K562 (cell line): ENCODE measurements around the gene CBL. TPM values are rescaled to one million over a fixed set of nuclear protein-coding genes. Genes with fewer than 3 reads are reported as not detected.
A peak's percentile ranks its signal among the peaks of the same experiment; 100 is the strongest.

ENCODE experiments used
- ATAC-seq: fragments of 200-7000 bp; cut with Tn5 transposase; 3 replicates; pipeline ENCODE4 v1.9.1; 2020; ENCODE audit warnings: moderate library complexity
- BruUV-seq: library from RNA; stranded (reverse); fragments of 400-500 nt; replicated peaks from 2 replicates; lab custom pipeline; 2021; lab: Mats Ljungman, UMichigan
- CTCF ChIA-PET: fragments of 300-600 bp; formaldehyde crosslinking; extraction: SDS; loops from one replicate; lab custom pipeline; 2021; ENCODE audit warnings: low intra/inter-chr PET ratio; lab: Yijun Ruan, JAX
- POLR2A ChIA-PET: fragments of 300-600, 350-650 bp; sonication (Branson Sonifier 250); formaldehyde crosslinking; extraction: SDS; loops from one replicate; lab custom pipeline; 2021; ENCODE audit warnings: antibody characterized with exemption, inconsistent platforms; lab: Yijun Ruan, JAX
- DNase-seq, 4 experiments: peaks; one replicate each; pipeline versions ENCODE4 v3.0.0 to v3.0.0-alpha.2; 2011 to 2018; ENCODE audit warnings: low spot score in 3 of 4, mixed read lengths in 3 of 4; ENCODE audit errors: extremely low read depth in 1 of 4
- FAIRE-seq: peaks from 2 replicates; lab custom pipeline; 2011; peaks lifted over from hg19 to GRCh38; lab: Jason Lieb, UNC
- H2AFZ ChIP-seq: 2 replicates; pipeline ENCODE4 v1.6.0; 2011; ENCODE audit warnings: low read depth, low read length, control low read depth, inconsistent platforms
- H3K27ac ChIP-seq: fragments of 200-600 bp; 3 replicates; pipeline ENCODE4 v1.8.0; 2011; ENCODE audit warnings: low read depth, mild to moderate bottlenecking, control low read depth, inconsistent platforms, low read length, moderate library complexity, mixed read lengths; ENCODE audit errors: extremely low read depth
- H3K27me3 ChIP-seq, 2 experiments: fragments of 300-600 bp in 1 of 2; 2 replicates in 1 of 2; 3 replicates in 1 of 2; pipeline versions ENCODE4 v1.6.0 to v1.8.0; 2011; ENCODE audit warnings: inconsistent platforms in 2 of 2, low read length in 2 of 2, mild to moderate bottlenecking in 1 of 2, mixed read lengths in 1 of 2, moderate library complexity in 1 of 2; ENCODE audit not compliant: control insufficient read depth in 2 of 2, insufficient read depth in 2 of 2
- H3K36me3 ChIP-seq: fragments of 300-600 bp; 3 replicates; pipeline ENCODE4 v1.8.0; 2011; ENCODE audit warnings: mild to moderate bottlenecking, low read length, inconsistent platforms; ENCODE audit not compliant: control insufficient read depth, insufficient read depth
- H3K4me1 ChIP-seq, 2 experiments: fragments of 200-600 bp in 1 of 2; replicated peaks in 1 of 2; 2 replicates in 1 of 2; 3 replicates in 1 of 2; pipeline versions ENCODE4 v1.5.1 to v1.8.0; 2011; ENCODE audit warnings: inconsistent platforms in 2 of 2, low read length in 2 of 2, mild to moderate bottlenecking in 1 of 2, mixed read lengths in 1 of 2, moderate library complexity in 1 of 2; ENCODE audit not compliant: control insufficient read depth in 2 of 2, insufficient read depth in 2 of 2
- H3K4me2 ChIP-seq: 2 replicates; pipeline ENCODE4 v1.6.1; 2011; ENCODE audit warnings: low read length, control low read depth, inconsistent platforms, mixed read lengths; ENCODE audit not compliant: insufficient read depth
- H3K4me3 ChIP-seq: fragments of 200-600 bp; sonication (generic), shearing (Covaris generic); 2 replicates; pipeline ENCODE4 v1.5.1; 2016; ENCODE audit warnings: control low read depth, inconsistent platforms
- H3K79me2 ChIP-seq: fragments of 200-600 bp; 3 replicates; pipeline ENCODE4 v1.8.0; 2011; ENCODE audit warnings: low read length, inconsistent platforms; ENCODE audit not compliant: control insufficient read depth, insufficient read depth
- H3K9ac ChIP-seq, 2 experiments: 2 replicates each; pipeline versions ENCODE4 v1.6.0 to v1.6.1; 2011; ENCODE audit warnings: low read depth in 2 of 2, low read length in 2 of 2, control low read depth in 1 of 2, inconsistent platforms in 1 of 2, mild to moderate bottlenecking in 1 of 2, mixed read lengths in 1 of 2; ENCODE audit not compliant: insufficient read depth in 1 of 2
- H3K9me1 ChIP-seq: one replicate; pipeline ENCODE4 v1.6.0; 2011; ENCODE audit warnings: inconsistent platforms, mild to moderate bottlenecking, low read length, moderate library complexity; ENCODE audit not compliant: control insufficient read depth, insufficient read depth
- H3K9me3 ChIP-seq: replicated peaks from 2 replicates; pipeline ENCODE4 v1.5.1; 2011; ENCODE audit warnings: low read depth, low read length, inconsistent platforms; ENCODE audit not compliant: control insufficient read depth, insufficient read depth
- H4K20me1 ChIP-seq: replicated peaks from 2 replicates; pipeline ENCODE4 v1.6.1; 2011; ENCODE audit warnings: low read length, inconsistent platforms, mixed read lengths; ENCODE audit not compliant: control insufficient read depth, insufficient read depth
- ARID2 ChIP-seq: fragments of 450-650 bp; IDR thresholded peaks from 2 replicates; pipeline ENCODE4 v1.6.1; 2017; ENCODE audit warnings: antibody characterized with exemption, mild to moderate bottlenecking
- ATF3 ChIP-seq, 2 experiments: fragments of 450-650 bp in 1 of 2; sonication (generic) in 1 of 2; formaldehyde crosslinking in 1 of 2; IDR thresholded peaks in 1 of 2; conservative IDR thresholded peaks in 1 of 2; 2 replicates each; pipeline versions ENCODE4 v1.6.1 to v1.8.1; 2016 to 2023; ENCODE audit warnings: mild to moderate bottlenecking in 2 of 2, moderate library complexity in 2 of 2, inconsistent platforms in 1 of 2, missing genetic modification reagents in 1 of 2
- ESRRA ChIP-seq: fragments of 450-650 bp; IDR thresholded peaks from 2 replicates; pipeline ENCODE4 v1.6.1; 2014; ENCODE audit warnings: low read depth, mild to moderate bottlenecking, moderate library complexity, borderline replicate concordance
- GABPB1 ChIP-seq: sonication (generic); formaldehyde crosslinking; IDR thresholded peaks from 2 replicates; pipeline ENCODE4 v1.8.0; 2022; ENCODE audit warnings: mild to moderate bottlenecking, missing genetic modification reagents
- ILF3 ChIP-seq: fragments of 450-650 bp; IDR thresholded peaks from 2 replicates; pipeline ENCODE4 v1.6.1; 2018; ENCODE audit warnings: antibody characterized with exemption, mild to moderate bottlenecking, moderate library complexity, borderline replicate concordance
- KAT7 ChIP-seq: sonication (generic); formaldehyde crosslinking; IDR thresholded peaks from 2 replicates; pipeline ENCODE4 v1.8.0; 2022; ENCODE audit warnings: missing genetic modification reagents, mild to moderate bottlenecking, borderline replicate concordance
- KLF10 ChIP-seq: fragments of 250-450 bp; sonication (Bioruptor Pico); IDR thresholded peaks from 2 replicates; pipeline ENCODE4 v1.6.1; 2021; ENCODE audit warnings: matching md5 sums
- PHF21A ChIP-seq: fragments of 450-650 bp; IDR thresholded peaks from 2 replicates; pipeline ENCODE4 v1.6.1; 2017; ENCODE audit warnings: low read depth, borderline replicate concordance
- SMAD4 ChIP-seq: fragments of 250-450 bp; sonication (Bioruptor Pico); conservative IDR thresholded peaks from 2 replicates; pipeline ENCODE4 v1.8.0; 2021; ENCODE audit warnings: inconsistent platforms, mild to moderate bottlenecking, moderate library complexity
- SP1 ChIP-seq: sonication (generic); formaldehyde crosslinking; IDR thresholded peaks from 2 replicates; pipeline ENCODE4 v1.8.1; 2022; ENCODE audit warnings: mild to moderate bottlenecking, missing genetic modification reagents
- STAT5B ChIP-seq: fragments of 250-450 bp; sonication (Bioruptor Pico); IDR thresholded peaks from 2 replicates; pipeline ENCODE4 v1.8.0; 2021; ENCODE audit warnings: mild to moderate bottlenecking, inconsistent platforms
- XRCC5 ChIP-seq: fragments of 200-400 bp; formaldehyde crosslinking; IDR thresholded peaks from 2 replicates; pipeline ENCODE4 v1.6.1; 2017; ENCODE audit warnings: low read depth, mild to moderate bottlenecking, low read length
- ZNF77 ChIP-seq: fragments of 250-450 bp; sonication (Bioruptor Pico); IDR thresholded peaks from 2 replicates; pipeline ENCODE4 v1.5.0; 2020
- WGBS: fragments of 100-300 bp; shearing (Covaris generic); methylation state at CpG from one replicate; pipeline ENCODE4 v1.1.6; 2016; ENCODE audit warnings: low coverage, mixed read lengths; ENCODE audit not compliant: insufficient coverage; ENCODE audit errors: missing lambda C conversion rate; 5-methylcytosine and 5-hydroxymethylcytosine counted together
- in situ Hi-C: fragments of 300-500 bp; cut with MboI; formaldehyde crosslinking; loops from 4 replicates; pipeline ENCODE4 v1.15.0; 2018; ENCODE audit warnings: inconsistent platforms, mixed read lengths
- intact Hi-C: fragments of 100-400 bp; cut with micrococcal nuclease; formaldehyde crosslinking; loops from 2 replicates; pipeline ENCODE4 v1.14.2; 2022
- polyA plus RNA-seq, 8 experiments: library from polyadenylated mRNA; depleted of rRNA in 4 of 8; stranded (reverse) in 5 of 8; unstranded in 3 of 8; fragments of >200 nt; fragmentation: Nextera tagmentation in 2 of 8; fragmentation: Illumina TruSeq in 1 of 8; extraction: Ambion mirVana in 2 of 8; extraction: Trizol in 1 of 8; gene quantifications; 2 replicates each; pipeline versions ENCODE4 v1.2.1 to v1.2.3, GENCODE V29; 2011 to 2014; ENCODE audit warnings: inconsistent platforms in 1 of 8, missing spikeins in 1 of 8
- total RNA-seq, 7 experiments: library from RNA; depleted of rRNA in 6 of 7; stranded (reverse); fragments of >200 nt in 6 of 7; fragmentation: Illumina TruSeq in 2 of 7; extraction: Trizol in 2 of 7; gene quantifications; 2 replicates each; pipeline versions ENCODE4 v1.2.1 to v1.2.3, GENCODE V29; 2011 to 2021; ENCODE audit warnings: low replicate concordance in 1 of 7

CBL gene
- total and polyA plus RNA-seq, 9 of the 15 experiments (the other 6 are each of a cell fraction or from before 2014, with no cell fraction given): 3.2 to 24.9 (median 9.9) TPM

- ChIA-PET POLR2A (interaction anchor here (0.5 to 2.6 kb wide), 7 partner anchors 11 to 294 kb away, joined by 3 to 14 read pairs (median 4); partner anchors contain the start of gene RNF26), CTCF (interaction anchor here (0.6 to 1.5 kb wide), 4 partner anchors 152 to 661 kb away, joined by 3 to 5 read pairs (median 4); no protein-coding TSS in a partner anchor)
- intact Hi-C loops (loop anchor here (2.0 to 5.0 kb wide), 3 partner anchors 52 to 396 kb away; partner anchors contain the start of gene BCL9L), in situ Hi-C loops (no loop called here)
- Histone ChIP-seq H3K9me1 (no peaks in the 10 kb centered on the region), H4K20me1 (no peaks in the 10 kb centered on the region), H3K79me2 (peaks cover 4% of the 10 kb centered on the region; the same call in 2 of the 3 replicates), H3K9me3 (no peaks in the 10 kb centered on the region), H3K4me3 (no peak overlapping the region), H3K36me3 (no peaks in the 10 kb centered on the region), H2AFZ (peak overlapping the region; percentile 63; the same call in 1 of the 2 replicates), H3K27me3 (no peaks in the 10 kb centered on the region; a peak in 1 of 5 replicates), H3K4me2 (no peak overlapping the region), H3K27ac (no peak overlapping the region), H3K9ac (no peak overlapping the region), H3K4me1 (peaks cover 32 to 46% of the 10 kb centered on the region in 2 experiments)
- TF ChIP-seq KAT7 (CRISPR knock-in tag) (0 out of 2 replicates have a peak, but pooled peaks have one; percentile 42), KLF10 (CRISPR knock-in tag) (no peak)
- FAIRE-seq: no peak
- BruUV-seq: no TSS peak
- WGBS: 81% methylated on average over 14 of the region's 20 CpGs
- no peak for ATAC-seq
- no peak for DNase-seq
These were observed 116.9 kb downstream of the CBL start for GRCh38 chr11:119322921-119323531.

DNA sequence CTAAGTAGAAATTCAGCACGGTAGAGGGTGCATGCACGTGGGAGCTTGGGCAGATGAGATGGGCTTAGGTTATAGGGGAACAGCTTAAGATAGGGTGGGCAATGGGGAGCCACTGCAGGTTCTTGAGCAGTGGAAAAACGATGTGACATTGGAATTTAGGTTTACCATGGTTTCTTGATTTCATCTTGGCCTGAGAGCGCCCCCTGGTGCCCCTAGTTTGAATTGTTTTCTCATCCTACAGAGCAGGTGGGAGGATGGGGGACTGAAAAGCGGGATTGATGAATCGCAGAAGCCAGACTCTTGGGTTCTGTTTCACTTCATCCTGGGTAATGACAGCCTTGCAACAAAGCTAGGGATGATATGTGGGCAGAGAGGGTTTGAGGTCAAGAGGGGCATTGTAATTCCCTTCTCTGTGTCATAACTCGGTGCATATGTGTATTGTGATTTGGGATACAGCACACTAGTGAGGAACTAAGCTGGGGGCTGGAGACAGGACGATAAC, 117.4 kb downstream of the CBL start:
- intact Hi-C loops (loop anchor here (2.0 to 5.0 kb wide), 3 partner anchors 51 to 396 kb away; partner anchors contain the start of gene BCL9L), in situ Hi-C loops (no loop called here)
- no peak overlapping the region for H2AFZ ChIP-seq
- DNase-seq (peak; percentile 56 to 86 (median 62)), FAIRE-seq (peak; percentile 90), ATAC-seq (no peak)
- no peak overlapping the region for H3K4me3 ChIP-seq
- no peaks in the 10 kb centered on the region for H3K9me1 ChIP-seq
- H3K36me3 ChIP-seq: no peaks in the 10 kb centered on the region
- ChIA-PET CTCF (interaction anchor here (0.5 to 1.5 kb wide), 5 partner anchors 151 to 417 kb away, joined by 3 to 5 read pairs (median 3); partner anchors contain the start of gene C2CD2L), POLR2A (interaction anchor here (0.5 to 1.7 kb wide), 6 partner anchors 15 to 412 kb away, joined by 3 to 4 read pairs (median 4); no protein-coding TSS in a partner anchor)
- peaks cover 4% of the 10 kb centered on the region; the same call in 2 of the 3 replicates for H3K79me2 ChIP-seq
- no peak overlapping the region; the same call in 1 of the 2 replicates for H3K4me2 ChIP-seq
- no TSS peak for BruUV-seq
- H3K27ac ChIP-seq: no peak overlapping the region
- WGBS: 7% methylated on average over 8 of the region's 8 CpGs
- H3K27me3 ChIP-seq: no peaks in the 10 kb centered on the region; a peak in 1 of 5 replicates
- H4K20me1 ChIP-seq: no peaks in the 10 kb centered on the region
- no peaks in the 10 kb centered on the region for H3K9me3 ChIP-seq
- H3K9ac ChIP-seq: no peak overlapping the region
- peaks cover 27 to 40% of the 10 kb centered on the region in 2 experiments for H3K4me1 ChIP-seq
- TF ChIP-seq PHF21A: 0 out of 2 replicates have a peak, but pooled peaks have one; percentile 10
- TF ChIP-seq ILF3: no peak
- TF ChIP-seq ATF3 (IDR thresholded peaks at IDR 0.05): no peak
- TF ChIP-seq ATF3 (CRISPR knock-in tag; conservative IDR thresholded peaks at IDR 0.05): no peak
- TF ChIP-seq SP1 (CRISPR knock-in tag): peak; percentile 49
- 0 out of 2 replicates have a peak, but pooled peaks have one; percentile 5 for TF ChIP-seq SMAD4
- TF ChIP-seq STAT5B (CRISPR knock-in tag): no peak
- TF ChIP-seq GABPB1 (CRISPR knock-in tag): 0 out of 2 replicates have a peak, but pooled peaks have one; percentile 42
- TF ChIP-seq ARID2: 0 out of 2 replicates have a peak, but pooled peaks have one; percentile 16
- TF ChIP-seq ESRRA: peak; percentile 38; the same call in 1 of the 2 replicates
- peak; percentile 95 for TF ChIP-seq XRCC5
- no peak for TF ChIP-seq ZNF77 (CRISPR knock-in tag)
